GM12892 (cell line): ENCODE measurements around the gene RBM8A.

ENCODE experiments used
- POLR2A ChIP-seq: IDR thresholded peaks from 2 replicates; pipeline ENCODE4 v1.6.1; 2011; ENCODE audit warnings: low read depth, low read length, control low read depth
- POLR2AphosphoS5 ChIP-seq: IDR thresholded peaks from 2 replicates; pipeline ENCODE4 v1.6.1; 2011; ENCODE audit warnings: low read depth, low read length, control low read depth
- TAF1 ChIP-seq: IDR thresholded peaks from 2 replicates; pipeline ENCODE4 v1.6.1; 2011; ENCODE audit warnings: low read depth, mild to moderate bottlenecking, control low read depth, low read length, borderline replicate concordance

- no peak for TF ChIP-seq POLR2A
- no peak for TF ChIP-seq POLR2AphosphoS5
- no peak for TF ChIP-seq TAF1
Measured at GRCh38 chr1:145959957-145960467, 32.7 kb upstream of the RBM8A start.
